ENCODE measurements around the gene CTNNB1.

Gene CTNNB1

DNA sequence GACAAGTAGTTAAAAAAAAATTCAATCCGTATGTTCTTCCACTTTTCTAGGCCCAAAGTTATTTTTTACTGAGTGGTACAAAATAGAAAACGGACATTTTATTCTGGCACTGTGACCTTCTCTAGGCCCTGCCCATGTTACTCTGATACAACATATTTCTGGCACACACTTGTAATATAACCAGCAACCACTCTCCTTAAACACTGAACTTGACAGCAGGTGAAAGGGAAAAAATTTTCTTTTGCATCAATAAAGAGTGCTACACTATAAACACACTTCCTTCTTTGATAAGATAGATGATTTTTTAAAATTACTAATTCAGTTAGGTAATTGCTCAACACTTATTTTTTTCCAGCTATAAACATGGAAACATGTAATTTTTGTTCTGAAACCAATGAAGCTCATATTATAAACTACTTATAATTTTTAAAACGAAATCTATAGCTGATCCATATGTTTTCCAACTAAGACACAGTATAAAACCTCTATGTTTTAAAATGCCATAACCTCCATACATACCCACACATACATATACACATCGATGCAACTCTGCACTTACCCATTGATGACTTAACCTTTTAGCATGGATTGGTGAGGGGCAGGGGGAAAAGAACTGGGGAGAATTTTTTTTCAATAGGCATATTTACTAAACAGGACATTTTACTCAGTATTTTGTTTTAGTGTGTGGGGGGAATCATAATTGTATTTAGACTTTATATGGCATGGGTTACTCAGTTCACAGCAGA is 5.3 kb upstream of the CTNNB1 start:
- no peak for DNase-seq (ENCODE audit: low spot score)

GRCh38 chr3:41194701-41195100 is 4.6 kb upstream of the CTNNB1 start:
- DNase-seq (ENCODE audit: low spot score): no peak

DNA sequence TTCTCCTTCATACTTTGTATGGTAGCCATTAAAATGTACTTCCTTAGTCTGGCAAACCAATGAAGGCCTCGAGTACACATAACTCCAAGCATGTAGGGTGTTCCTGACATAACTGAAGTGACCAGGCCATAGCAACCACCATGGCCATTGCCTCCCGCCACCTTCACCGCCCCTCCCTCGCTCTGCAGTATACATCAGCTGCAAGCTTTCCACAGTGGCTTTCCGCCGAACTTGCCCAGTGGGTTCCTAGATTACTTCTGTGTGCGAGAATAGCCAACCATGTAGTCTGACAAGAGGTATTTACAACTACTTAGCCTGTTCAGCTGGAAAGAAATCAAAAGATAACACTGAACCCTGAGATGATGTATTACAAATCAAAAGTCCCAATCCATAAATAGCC is 3.4 kb upstream of the CTNNB1 start:
- no peak for DNase-seq (ENCODE audit: low spot score)

- DNase-seq (ENCODE audit: low spot score): no peak
Measured at GRCh38 chr3:41196499-41197410, 2.5 kb upstream of the CTNNB1 start.

GRCh38 chr3:41198046-41198445 is 1.3 kb upstream of the CTNNB1 start:
- DNase-seq (ENCODE audit: low spot score): no peak

DNA sequence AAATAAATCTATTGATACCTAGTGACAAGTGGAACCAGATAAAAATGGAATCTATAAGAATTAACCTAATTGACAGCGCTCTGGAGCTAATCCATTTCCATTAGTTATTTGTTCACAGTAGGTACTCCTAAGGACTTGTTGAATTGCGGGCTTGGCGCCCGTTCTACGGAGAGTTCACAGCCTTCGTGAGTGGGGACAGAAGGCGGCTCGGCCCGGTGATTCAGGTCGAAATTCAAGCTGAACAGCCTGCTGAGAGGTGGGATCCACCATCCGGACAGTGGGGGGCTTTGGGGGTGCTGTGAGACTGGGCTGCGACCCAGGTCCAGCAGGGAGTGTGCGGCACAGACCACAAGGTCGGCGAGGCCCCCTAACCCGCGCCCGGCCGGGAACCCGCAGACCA is 779 bp upstream of the CTNNB1 start:
- no peak for DNase-seq (ENCODE audit: low spot score)

GRCh38 chr3:41199866-41200668 is 762 bp downstream of the CTNNB1 start:
- peak; percentile 39 for DNase-seq (ENCODE audit: low spot score)

DNA sequence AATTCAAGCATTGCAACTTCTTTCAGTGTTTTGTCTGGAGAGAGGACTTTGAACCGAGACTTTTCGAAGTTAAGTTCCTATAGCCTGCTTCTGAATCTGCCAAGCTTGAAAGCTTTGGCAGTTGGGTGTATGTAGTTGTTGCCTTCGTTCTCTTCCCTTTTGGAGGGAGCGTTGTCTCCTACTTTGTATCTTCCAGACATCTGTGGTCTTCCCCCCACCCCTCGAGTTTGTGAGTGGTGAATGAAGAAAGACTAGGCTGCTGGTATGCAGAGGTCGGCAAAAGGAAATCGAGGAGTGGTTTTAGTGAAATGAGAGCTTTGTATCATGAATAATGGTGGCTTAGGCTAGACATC is 1.3 kb downstream of the CTNNB1 start:
- DNase-seq (ENCODE audit: low spot score): peak; percentile 58

GRCh38 chr3:41202075-41202833 is 2.9 kb downstream of the CTNNB1 start:
- DNase-seq (ENCODE audit: low spot score): no peak

- DNase-seq (ENCODE audit: low spot score): peak; percentile 66
Measured at GRCh38 chr3:41202834-41203345, 3.6 kb downstream of the CTNNB1 start.

- DNase-seq (ENCODE audit: low spot score): no peak
Measured at GRCh38 chr3:41204369-41204768, 5.1 kb downstream of the CTNNB1 start.

DNA sequence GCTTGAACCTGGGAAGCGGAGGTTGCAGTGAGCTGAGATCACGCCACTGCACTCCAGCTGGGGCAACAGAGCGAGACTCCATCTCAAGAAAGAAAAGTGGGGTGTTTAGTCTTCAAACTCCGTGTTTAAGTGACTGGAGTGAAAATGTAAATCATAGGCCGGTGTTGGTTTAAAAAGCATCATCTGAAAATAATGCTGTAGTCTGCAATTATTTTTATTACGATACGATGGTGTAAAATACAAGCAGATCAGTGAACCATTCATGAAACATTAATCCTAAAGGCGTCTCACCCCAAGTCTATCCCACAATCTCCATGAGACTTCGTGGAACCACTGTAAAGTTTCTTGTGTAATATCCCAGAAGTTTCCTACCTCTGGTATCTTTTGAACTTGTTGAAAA is 6.3 kb downstream of the CTNNB1 start:
- no peak for DNase-seq (ENCODE audit: low spot score)

DNA sequence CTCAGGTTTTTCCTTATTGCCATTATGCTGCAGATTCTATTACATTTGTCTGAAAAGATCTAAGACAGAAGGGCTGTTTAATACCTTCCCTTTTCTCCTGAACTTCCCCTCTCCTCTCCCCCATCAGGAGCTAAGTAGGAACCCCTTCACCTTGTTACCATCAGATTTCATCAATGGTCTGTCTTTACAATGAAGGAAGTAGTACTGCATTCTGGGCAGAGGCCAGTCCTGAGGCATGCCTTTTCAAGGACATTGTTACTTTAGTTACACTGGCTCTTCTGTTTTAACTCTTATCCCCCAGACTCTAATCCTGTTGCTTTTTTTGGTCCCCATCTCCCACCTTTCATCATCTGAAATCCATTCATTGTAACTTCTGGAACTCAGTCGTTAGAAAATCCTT is 8.1 kb downstream of the CTNNB1 start:
- DNase-seq (ENCODE audit: low spot score): no peak

- no peak for DNase-seq (ENCODE audit: low spot score)
Measured at GRCh38 chr3:41208507-41209220, 9.4 kb downstream of the CTNNB1 start.

DNA sequence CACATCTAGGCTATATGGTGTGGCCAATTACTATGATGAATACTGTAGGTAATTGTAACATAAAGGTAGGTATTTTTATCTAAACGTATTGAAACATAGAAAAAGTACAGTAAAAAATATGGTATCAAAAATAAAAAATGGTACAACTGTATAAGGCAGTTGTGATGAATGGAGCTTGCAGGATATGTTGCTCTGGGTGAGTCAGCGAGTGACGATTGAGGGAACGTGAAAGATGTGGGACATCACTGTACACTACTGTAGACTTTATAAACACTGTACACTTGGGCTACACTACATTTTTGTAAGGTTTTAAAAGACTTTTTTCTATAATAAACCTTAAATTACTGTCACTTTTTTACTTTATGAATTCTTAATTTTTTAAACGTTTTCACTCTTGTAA is 10.3 kb downstream of the CTNNB1 start:
- no peak for DNase-seq (ENCODE audit: low spot score)

DNA sequence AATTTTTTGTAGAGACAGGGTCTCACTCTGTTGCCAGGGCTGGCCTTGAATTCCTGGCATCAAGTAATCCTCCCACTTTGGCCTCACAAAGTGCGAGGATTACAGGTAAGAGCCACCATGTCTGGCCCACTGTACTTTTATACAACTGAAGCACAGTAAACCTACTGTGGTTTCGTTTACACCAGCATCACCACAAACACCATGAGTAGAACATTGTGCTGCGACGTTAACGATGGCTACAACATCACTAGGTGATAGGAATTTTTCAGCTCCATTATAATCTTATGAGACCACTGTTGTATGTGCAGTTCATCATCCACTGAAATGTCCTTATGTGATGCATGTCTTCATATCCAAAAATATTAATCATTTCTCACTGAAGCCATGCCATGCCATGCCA is 11.7 kb downstream of the CTNNB1 start:
- no peak for DNase-seq (ENCODE audit: low spot score)

DNA sequence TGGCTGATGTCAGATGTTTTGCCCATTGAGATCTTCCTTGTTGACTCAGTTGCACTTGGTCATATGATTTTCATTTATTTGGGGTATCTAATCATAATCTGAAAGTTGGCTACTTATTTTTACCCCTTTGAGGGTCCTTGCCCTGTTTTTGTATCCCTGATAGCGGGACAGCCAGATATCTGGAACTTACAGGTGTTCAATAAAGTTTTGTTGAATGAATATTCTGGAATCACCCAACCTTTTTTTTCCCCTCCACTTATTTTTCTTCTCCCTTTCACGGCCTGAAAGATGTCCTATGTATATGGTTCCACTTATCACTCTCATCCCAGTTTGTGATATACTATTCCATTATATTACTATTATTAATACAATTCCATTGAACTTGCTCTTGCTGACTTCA is 12.8 kb downstream of the CTNNB1 start:
- no peak for DNase-seq (ENCODE audit: low spot score)

DNA sequence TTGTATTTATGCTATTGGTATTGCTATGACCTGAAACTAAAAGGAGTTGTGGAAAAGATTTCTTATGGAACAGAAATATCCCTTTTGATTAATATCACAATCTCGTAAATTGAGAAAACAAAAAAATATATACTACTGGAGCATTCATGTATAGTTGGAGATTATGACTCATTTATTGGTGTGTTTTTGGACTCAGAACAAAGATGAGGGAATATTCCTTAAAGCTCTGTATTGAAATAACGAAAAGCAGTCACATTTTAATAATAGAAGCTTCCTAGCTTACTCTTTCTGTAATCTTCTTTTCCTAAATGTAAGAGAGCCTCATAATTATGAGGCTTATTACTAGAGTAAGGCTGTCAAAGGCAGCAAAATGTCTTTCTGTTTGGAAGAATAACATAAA is 14.3 kb downstream of the CTNNB1 start:
- no peak for DNase-seq (ENCODE audit: low spot score)

DNA sequence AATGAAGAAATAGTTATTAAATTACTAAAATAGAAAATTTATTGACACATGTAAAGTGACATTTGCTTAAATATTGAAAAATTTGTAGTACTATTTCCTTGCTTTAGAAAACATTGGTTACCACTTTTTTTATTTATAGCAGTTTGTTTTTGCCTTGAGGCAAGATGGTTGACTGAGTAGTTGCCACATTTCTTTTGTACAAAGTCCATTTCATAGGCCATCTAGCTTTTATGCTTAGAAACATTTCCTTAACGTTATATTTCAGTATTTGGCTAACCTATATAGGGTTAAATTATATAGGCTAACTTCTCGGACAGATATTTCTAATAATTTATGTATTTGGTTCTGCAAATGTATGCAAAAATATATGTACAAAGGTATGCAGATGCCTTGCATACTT is 17.1 kb downstream of the CTNNB1 start:
- DNase-seq (ENCODE audit: low spot score): no peak

DNA sequence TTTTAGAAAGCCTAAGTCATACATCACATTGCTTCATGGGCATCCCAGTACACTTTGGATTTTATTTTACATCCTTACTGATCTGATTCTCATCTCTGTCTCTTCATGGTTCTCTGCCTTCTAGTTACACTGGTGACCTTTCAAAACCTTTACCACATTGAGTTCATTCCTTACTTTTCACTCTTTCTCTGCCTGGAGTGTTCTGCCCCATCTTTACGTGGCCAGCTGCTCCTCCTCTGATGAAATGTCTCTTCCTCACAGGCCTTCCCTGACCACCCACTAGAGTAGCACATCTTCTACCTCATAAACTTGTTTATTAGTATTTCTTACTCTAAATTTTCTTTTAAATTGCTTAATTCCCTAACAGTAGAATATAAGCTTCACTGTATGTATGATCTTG is 17.7 kb downstream of the CTNNB1 start:
- peak; percentile 11 for DNase-seq (ENCODE audit: low spot score)

- DNase-seq (ENCODE audit: low spot score): no peak
Measured at GRCh38 chr3:41219424-41219823, 20.1 kb downstream of the CTNNB1 start.
